NK-92 (cell line): ENCODE measurements around the gene MAP6D1.

Experiments used
- DNase-seq: peaks from one replicate; lab custom pipeline; 2025; ENCODE audit not compliant: unreplicated experiment; lab: John Stamatoyannopoulos, UW

The MAP6D1 gene

DNA sequence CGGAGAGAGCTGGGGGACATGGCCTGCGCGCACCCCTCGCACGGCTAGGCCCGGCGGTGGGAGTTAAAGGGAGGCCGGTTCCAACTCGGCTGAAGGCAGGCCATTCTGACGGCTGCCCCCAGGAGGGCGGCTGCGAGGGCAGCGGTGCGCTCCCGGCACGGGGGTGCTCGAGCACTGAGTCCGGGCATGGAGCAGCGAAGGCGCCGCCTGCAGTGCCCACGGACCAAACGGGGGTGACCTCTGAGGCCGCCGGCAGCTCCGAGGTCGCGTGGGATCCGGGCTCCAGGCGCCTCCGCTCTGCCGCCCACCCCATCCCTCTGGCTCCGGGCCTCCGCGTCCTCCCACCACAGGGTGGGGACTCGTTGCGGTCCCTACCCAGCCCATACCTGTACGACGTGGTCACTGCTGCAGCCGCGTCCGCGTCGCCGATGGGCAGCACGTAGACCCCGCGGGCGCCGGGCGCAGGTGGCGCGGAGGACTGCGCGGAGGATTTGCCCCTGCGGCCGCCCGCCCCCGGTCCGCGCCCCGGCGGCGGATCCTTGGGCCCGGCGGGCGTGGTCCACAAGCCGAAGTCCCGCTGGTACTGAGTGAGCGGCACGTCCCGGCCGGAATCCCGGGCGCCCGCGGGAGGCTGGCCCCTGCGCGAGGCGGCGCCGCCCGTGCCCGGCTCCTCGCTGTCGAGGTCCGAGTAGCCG is 469 bp downstream of the MAP6D1 start:
- DNase-seq: no peak

DNA sequence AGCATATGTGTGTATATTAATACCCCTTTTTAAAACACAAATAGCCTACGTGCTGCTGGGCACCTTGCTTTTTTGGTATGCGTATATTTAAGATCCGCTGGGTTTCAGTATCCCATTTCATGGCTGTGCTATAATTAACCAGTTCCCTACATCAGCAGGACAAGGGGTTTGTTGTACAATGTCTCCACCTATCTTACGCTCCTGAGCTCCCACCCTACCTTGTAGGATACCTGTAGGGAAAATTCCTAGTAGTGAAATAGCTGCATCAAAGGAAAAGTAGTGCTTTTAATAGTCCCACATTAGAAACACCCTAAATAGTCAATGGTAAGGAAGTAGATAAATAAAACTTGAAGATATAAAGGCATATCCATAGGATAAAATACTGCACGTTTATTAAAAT is 1.4 kb downstream of the MAP6D1 start:
- no peak for DNase-seq

DNA sequence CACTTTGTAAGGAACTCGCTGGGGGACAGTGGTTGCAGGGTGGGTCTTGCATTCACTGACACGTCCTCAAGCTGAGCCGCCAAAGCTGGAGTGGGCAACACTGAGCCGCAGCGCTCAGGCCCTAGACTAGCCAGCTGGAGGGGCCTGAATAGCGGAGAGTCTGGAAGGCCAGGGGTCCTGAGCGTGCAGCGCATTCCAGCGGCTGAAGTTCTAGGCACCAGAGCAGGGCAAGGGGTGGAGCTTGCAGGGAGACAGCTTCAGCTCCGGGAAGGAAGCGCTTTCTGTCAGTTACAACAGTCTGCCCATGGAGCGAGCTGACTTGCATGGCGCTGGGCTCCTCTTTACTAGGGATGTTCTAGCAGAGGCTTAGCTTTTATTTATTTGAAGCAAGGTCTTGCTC is 2.7 kb downstream of the MAP6D1 start:
- DNase-seq: no peak

DNA sequence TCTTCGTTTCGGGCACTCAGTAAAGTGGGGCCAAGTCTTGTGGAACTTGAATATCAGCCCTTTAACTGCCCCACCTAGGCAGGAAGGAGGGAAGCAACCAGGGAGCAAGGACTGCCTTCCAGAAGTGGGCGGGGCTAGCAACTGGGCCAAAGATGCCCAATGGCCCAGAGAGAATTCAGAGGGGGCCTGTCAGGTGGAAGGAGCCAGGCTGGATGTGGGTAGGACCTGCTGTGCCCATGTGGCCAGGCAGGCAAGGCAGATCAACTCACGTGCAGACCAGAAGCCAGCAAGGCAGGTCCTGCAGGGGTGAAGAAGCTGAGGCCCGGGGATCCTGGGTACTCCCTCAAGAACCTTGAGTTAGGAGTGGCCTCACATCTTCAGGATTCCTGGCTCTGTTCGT is 5.5 kb downstream of the MAP6D1 start:
- DNase-seq: no peak

DNA sequence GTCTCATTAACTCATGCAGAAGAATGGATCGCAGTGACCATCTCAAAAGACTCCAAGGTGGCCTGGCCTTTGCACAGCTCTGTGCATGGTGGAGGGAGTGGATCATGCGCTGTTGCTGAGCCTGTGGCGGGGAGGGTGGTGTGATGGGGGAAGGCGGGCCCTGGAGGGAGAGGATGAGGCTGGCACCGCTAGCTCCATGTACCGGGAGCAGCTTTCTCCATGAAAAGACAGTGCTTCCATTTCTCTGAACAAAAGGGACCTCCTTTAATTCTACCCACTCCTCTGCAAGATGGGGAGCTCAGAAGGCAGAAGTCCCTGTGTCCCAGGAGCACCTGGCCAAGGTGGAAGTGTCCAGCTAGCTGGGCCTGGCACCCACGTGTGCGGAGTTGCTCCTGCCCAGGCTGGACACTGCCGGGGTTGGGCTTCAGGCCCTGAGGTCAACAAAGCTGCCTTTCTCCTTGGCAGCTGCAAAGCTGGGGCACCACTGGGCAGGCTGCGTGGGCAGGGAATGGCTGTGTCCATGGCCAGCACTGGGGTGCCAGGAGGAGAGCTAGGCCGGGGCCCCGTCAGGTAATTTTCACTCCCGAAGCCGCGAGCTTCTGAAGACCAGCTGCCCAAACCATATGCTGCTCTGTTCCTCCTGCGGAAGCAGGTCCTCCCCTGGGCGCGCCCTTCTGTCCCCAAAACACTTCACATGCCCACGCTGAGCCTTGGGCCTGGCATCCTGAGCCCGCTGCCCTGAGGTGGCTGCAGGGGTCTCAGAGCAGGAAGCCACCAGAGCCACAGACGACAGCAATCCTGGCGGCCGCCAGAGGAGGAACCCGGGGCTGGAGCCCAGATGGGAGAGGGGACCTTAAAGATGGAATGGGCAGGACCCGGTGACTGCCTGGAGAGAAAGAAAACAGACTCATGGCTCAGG is 6.4 kb downstream of the MAP6D1 start:
- no peak for DNase-seq

DNA sequence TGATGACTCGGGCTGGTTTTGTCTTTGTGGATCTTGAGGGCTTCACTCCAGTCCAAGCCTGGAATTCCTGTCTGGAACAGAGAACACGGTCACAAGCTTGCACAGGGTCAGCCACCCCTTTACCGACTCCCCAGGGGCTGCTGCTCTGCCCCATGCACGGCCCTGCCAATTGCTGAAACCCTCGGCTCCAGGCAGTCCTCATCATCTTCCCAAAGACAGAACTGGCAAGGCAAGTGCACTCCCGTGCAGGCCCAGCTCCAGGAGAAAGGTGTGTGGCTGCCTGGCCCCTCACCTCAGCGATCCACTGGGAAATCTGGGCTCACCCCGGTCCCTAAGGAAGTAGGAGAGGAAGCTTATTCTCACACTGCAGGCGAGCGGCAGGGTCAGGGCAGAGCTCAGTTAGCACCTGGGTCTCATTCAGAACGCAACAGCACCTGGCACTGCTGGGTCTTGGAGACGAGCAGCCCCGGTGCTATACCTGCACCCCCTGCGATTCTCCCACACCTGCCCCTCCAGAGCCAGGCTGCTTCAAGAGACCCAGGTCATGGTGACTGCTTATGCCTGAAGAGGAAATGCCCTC is 7.2 kb downstream of the MAP6D1 start:
- no peak for DNase-seq

DNA sequence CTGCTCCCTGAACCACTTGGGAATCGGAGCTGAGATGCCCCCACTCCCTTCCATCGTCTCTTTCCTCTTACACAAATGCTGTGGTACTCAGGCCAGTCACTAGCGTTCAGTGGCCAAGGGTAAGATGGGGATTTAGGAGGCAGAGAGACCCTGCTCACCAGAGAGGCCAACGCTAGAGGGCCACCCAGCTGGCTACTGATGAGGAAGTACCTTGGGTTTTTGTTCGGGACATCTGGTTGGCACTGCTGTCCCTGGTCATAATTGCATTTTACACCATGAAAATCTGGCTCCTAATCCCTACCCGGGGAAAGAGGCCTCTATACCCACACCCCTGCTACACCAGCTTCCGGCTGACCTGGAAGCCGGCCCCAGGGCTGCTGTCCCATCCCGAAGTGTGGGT is 7.7 kb downstream of the MAP6D1 start:
- no peak for DNase-seq

DNA sequence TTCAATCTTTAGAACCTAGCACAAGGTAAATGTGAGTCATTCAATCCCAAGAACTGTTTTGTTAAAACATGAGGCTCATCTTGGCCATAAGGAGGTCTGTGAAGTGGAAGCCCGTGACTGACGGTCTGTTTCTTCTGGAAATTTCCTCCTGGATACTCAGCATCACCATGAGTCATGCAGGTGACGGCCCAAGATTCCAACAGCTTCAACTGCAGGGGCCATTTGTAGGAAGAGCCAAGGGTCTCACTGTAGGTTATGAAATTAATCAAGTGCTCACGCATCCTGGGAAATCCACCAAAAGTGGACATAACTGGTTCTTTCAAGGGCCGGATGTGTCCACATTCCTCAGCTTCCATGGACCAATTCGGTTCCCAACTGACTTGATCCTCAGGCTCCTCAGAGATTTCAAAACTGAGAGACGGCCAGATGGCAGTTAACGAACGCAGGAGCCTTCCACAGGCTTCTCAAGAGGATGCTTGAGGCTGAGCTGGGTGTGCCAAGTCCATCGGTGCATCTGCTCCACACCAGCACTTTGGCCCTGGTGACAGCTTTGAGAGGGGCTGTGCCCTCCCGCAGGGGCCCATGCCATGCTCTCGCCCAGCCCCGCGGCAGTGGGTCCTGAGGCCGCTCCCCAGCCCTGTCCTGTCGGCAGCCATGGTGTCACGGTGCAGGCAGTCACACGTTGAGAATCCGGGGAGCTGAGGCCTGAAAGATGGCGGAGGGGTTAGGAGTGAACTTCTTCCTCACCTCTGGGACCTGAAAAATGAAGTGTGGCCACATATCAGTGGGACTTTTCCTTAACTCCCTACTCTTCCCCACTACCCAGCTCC is 8.5 kb downstream of the MAP6D1 start:
- no peak for DNase-seq

DNA sequence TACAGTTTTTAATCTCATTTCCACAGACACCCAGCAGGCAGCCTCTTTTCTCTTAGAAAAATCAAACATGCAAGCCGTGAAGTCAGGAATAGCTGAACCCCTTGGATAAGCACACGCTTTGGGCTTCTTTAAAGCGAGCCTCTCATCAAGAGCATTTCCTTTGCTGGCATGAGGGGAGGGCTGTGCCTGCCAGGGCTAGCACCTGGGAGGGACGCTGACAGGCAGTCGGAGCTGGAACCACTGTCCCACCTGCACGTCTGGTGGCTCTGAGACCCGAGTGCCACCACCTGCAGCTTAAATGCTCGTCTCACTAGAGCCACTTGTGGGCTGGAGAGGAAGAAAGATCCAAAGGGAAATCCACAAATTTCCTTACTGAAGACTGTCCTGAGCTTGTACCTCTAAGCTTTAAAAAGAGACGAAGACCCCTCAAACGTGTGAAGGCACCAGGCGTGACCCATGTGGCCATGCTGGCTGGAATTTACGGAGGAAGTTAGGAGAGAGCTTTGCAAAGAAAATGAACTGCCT is 9.4 kb downstream of the MAP6D1 start:
- DNase-seq: no peak

DNA sequence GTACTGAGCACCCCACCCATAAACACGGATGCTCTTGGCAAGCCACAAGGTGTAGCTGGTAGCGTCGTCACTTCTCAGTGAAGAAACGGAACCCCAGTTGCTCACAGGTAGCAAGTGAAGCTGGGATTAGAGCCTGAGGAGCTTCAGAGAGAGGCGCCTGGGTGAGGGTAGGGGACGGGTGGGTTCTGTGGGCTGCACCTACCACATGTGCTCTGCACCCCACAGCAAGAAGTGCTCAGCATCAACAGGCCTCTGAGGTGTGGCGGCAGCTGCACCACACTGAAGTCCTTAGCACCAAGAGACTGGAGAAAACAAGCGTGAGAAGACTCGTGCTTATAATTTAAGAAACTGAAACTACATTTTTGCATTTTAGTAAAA is 9.8 kb downstream of the MAP6D1 start:
- no peak for DNase-seq

DNA sequence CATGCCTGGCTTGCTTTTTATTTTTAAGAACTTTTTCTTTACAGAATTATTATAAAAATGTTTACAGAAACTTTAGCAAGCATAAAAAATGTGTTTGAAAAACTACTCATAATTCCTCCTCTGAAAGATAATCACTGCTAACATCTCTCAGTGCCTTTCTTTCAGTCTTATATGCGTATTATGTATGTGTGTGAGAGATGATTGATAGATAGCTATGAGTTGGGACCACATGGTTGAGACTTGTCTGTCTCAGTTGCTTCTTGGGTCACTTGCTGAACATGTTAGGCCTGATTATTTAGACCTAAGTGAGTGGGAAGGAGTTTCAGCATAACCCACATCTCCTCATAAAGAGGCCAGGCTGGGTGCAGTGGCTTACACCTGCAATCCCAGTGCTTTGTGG is 11.1 kb downstream of the MAP6D1 start:
- no peak for DNase-seq

DNA sequence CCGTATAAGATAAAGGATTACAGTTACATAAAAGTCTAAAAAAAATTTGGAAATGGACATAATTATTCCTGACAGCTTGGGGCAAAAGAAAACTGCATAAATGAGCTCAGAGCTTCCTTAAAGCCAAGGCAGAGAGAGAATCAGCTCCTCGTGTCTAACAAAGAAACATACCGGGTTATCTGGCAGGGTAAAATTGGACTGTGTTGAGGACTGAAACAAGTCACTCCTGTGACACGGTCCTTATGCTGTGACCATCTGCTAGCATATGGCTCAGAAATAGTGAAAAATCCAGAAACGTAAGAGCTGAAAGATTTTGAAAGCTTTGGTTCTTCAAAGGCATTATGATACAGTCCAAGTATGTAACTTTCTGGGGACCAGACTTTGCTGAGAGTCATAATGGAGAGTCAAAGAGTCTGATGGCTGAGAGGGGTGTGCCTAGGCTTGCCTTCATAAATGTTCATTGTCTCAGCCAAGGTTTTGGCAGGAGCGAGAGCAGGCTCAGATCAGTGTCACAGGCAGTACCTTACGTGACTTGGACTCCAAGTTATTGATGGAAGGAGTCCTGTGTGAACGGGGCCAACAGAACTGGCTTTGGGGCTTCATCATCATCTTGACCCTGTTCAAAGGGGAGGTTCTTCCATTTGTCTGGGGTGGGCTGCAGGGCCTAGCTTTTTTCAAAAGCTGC is 12.5 kb downstream of the MAP6D1 start:
- no peak for DNase-seq

DNA sequence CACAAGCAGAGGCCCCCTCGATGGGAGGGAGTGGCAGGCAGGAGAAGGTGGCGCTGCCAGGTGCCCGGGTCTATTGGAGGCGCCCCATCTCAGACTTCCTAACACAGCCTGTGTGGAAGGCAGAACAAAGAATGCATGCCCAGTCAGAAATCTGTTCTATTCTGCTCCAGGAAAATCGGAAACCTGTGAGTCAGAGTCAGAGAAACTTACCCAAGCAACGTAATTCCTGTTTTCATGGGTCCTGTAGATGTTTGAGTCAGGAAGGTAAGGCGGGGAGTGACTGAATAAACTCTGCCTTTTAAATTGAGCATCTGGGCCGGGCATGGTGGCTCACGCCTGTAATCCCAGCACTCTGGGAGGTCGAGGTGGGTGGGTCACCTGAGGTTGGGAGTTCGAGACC is 13.7 kb downstream of the MAP6D1 start:
- DNase-seq: no peak

DNA sequence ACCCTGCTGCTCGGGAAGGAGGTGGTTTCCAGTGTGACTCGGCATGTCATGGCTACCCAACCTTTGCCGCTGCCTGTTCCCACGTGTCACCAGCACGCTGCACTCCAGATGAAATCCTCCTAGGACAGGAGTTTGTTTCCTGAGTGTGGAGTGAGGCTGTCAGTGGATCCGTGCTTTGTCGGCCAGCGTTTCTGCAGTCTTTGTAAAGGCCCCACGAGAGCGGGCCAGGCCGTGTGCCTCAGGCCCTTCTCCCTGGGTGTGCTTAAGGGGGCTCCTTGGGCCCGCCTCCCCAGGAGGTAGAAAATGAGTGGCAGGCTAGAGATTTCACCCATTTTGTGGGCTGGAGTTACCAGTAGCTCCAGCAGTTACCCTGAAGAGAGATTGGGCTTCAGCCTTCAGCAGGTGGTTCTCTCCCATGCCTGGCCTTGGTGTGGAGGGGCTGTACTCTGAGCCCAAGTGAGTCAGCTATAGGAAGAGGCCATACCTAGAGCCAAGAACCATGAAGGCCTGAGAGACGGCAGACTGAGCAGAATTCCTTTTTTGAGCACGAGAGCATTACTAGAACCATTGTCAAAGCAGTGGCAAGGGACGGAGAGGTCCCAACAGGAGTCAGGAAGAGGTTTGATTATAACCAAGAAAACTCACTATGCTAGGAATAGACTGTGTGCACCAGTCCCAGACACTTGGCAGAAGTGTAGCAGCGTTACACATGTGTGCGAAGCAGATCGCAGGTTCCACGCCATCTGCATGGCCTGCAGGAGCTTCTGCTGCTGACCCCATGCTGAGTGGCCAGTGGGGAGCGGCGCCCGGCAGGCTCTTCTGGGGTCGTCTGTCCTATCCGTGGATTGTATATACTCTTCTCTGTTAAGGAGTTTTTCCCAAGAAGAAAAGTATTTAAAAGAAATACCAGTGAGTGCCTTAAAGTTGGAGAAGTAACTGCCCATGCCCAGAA is 14.5 kb downstream of the MAP6D1 start:
- DNase-seq: no peak

DNA sequence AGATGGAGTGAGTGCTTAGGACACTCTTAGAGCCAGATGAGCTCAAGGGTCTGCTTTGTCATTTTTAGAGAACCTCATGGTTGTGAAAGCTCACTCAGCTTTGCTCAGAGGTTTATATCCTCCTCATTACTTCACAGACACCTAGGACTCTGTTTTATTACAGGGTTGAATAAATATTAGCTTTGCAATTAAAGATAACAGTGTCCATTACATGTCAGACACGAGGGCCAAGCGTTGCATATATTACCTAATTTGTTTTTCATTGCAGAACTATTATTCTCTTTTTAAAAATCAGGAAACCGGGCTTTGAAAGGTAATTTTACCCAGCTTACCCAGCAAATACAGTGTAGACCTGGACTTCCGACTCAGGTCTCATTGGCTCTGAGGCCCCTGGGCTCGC is 16.1 kb downstream of the MAP6D1 start:
- DNase-seq: no peak

DNA sequence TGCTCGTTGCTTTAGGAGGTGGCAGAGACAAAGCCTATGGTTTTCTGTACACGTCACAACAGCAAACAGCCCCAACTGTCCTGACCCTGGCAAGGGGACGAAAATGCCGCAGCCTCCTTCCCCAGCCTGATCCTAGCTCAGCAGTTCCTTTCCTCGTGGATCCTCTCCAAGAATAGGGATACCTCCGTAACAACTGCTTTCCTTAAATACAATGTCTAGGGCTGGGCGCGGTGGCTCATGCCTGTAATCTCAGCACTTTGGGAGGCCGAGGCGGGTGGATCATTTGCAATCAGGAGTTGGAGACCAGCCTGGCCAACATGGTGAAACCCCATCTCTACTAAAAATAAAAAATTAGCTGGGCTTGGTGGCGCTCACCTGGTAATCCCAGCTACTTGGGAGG is 17.0 kb downstream of the MAP6D1 start:
- no peak for DNase-seq

DNA sequence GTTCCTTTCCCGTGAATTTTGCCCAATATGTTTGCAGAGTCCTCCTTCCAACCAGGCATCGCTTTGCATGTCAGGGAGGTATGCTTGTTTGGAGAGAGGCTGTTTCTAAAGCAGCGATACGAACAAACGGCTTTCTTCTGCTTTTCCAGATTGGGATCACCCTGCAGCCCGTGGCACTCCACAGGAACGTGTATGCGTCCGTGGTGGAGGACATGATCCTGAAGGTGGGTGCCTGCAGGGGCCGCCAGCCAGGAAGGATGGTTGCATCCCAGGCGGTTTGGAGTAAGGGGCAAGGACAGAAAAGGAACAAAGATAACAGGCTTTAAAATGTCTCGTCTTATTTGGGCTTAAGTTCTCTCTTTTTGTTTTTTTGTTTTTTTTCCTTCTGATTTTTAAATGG is 17.5 kb downstream of the MAP6D1 start:
- DNase-seq: no peak

DNA sequence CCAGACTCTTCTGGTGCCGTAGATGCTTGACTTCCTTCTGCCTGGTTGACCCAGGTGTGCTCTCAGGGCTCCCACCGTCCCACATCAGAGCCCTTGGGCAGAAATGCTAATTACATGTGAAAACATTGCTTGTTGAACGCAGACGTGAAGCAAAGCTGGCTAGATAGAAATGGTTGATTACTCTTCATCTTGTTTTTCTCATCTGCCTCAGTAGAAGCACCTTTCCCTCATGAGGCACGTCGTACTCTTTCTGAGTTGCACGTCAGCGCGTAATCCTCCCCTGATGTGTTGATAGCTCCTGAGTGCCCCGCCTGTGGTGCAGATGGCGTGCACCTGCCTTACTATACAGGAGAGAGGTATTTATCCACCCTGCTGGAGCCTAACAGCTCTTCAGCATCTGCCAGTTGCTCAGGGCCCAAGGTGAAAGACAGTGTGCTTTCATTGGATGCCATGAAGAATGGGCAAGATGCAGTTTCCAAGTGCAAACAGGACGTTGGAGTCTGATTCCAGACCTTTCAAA is 18.1 kb downstream of the MAP6D1 start:
- DNase-seq: no peak

DNA sequence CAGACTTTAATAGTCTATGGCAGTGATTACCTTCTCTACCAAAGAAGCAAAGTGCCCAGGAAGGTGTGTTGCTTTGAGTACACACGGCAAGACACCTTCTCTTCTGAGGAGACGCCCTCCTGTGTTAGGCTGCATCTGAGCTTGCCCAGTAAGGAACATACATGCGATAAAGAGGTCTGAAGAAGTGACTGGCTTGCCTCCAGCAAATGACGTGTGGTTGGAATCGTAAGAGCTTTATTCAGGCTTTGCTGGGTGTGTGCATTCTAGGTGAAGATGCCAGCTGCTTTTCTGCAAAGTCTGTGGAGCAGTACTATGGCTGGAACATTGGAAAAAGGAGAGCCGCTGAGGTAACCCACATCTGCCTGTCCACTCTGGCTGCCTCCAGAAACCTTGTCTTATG is 22.4 kb downstream of the MAP6D1 start:
- DNase-seq: no peak
